ENCODE measurements around the gene PLEKHM3. TPM values are rescaled to one million over a fixed set of nuclear protein-coding genes. Genes with fewer than 3 reads are reported as not detected.

Gene PLEKHM3
- total RNA-seq, 1 experiment from 2014 or later: 8.4 TPM

DNA sequence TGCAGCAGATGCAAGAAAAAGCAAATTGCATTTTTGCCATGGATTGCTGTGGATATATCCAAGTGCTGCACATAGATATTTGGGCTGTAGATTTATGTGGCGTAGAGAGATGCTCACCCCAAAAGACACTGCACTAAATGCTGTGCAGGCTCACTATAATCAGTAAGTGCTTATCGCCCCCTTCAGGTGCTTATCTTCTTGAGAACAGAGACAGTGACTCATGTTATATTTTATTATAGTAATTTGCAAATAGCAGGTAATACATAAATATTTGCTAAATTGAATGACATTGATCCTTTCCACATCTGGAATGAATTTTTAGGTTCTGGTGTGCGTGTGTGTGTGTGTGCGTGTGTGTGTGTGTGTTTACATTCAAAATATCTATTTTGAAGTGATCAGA, 36.8 kb upstream of the PLEKHM3 start:
- DNase-seq: peak in 1 of 2 experiments; percentile 35
- Histone ChIP-seq H3K4me2 (no peak overlapping the region), H3K4me3 (no peak overlapping the region), H3K36me3 (ENCODE audit: low read depth) (no peaks in the 10 kb centered on the region), H4K20me1 (ENCODE audit: insufficient read depth) (no peaks in the 10 kb centered on the region), H3K27me3 (ENCODE audit: insufficient read depth, low read depth) (no peaks in the 10 kb centered on the region), H3K4me1 (replicated peaks; ENCODE audit: insufficient read depth) (peaks cover 8% of the 10 kb centered on the region), H3K9me3 (ENCODE audit: insufficient read depth, low read depth) (no peaks in the 10 kb centered on the region), H3K9me2 (ENCODE audit: insufficient read depth) (no peaks in the 10 kb centered on the region), H3K79me2 (ENCODE audit: low read depth) (no peaks in the 10 kb centered on the region), H3F3A (ENCODE audit: insufficient read depth, low read depth) (no peaks in the 10 kb centered on the region), H3K27ac (no peak overlapping the region), H2AFZ (no peak overlapping the region)
- intact Hi-C loops (cut with micrococcal nuclease; ENCODE audit: unreplicated experiment): loop anchor here (2.0 kb wide), 1 partner anchor 293 kb away; the partner anchor contains the start of gene FZD5
- POLR2A ChIA-PET (ENCODE audit: unreplicated experiment): no interaction called here
- TF ChIP-seq EZH2 (IDR thresholded peaks at IDR 0.05; ENCODE audit: low read depth): no peak
- TF ChIP-seq, protein P1, sequence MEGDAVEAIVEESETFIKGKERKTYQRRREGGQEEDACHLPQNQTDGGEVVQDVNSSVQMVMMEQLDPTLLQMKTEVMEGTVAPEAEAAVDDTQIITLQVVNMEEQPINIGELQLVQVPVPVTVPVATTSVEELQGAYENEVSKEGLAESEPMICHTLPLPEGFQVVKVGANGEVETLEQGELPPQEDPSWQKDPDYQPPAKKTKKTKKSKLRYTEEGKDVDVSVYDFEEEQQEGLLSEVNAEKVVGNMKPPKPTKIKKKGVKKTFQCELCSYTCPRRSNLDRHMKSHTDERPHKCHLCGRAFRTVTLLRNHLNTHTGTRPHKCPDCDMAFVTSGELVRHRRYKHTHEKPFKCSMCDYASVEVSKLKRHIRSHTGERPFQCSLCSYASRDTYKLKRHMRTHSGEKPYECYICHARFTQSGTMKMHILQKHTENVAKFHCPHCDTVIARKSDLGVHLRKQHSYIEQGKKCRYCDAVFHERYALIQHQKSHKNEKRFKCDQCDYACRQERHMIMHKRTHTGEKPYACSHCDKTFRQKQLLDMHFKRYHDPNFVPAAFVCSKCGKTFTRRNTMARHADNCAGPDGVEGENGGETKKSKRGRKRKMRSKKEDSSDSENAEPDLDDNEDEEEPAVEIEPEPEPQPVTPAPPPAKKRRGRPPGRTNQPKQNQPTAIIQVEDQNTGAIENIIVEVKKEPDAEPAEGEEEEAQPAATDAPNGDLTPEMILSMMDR (conservative IDR thresholded peaks at IDR 0.05): peak; percentile 63
- CTCF ChIA-PET: no interaction called here
- no TSS peak for BruUV-seq (replicated peaks)

DNA sequence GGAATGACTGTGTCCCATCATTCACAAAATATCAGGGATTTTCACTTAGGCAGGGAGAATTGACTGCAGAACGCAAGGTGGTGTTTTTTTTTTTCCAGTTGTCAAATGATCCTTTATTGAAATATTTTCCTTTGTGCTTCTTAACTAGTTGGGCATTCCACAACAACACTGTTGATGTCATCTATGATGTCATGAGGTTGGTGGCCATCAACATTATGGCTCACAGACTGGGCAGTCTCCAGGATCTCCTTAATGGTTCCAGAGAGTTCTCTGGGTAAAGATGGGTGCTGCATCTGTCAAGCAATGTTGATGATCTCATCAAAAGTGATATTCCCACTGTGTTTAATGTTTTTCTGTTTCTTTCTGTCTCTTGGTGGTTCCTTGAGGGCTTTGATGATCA, 31.8 kb upstream of the PLEKHM3 start:
- Histone ChIP-seq H4K20me1 (ENCODE audit: insufficient read depth) (no peaks in the 10 kb centered on the region), H3K9me2 (ENCODE audit: insufficient read depth) (no peaks in the 10 kb centered on the region), H3K9me3 (ENCODE audit: insufficient read depth, low read depth) (no peaks in the 10 kb centered on the region), H3K27ac (no peak overlapping the region), H3K79me2 (ENCODE audit: low read depth) (no peaks in the 10 kb centered on the region), H3K36me3 (ENCODE audit: low read depth) (no peaks in the 10 kb centered on the region), H3K4me2 (no peak overlapping the region), H3K4me1 (replicated peaks; ENCODE audit: insufficient read depth) (no peaks in the 10 kb centered on the region), H3K4me3 (no peak overlapping the region), H2AFZ (no peak overlapping the region), H3K27me3 (ENCODE audit: insufficient read depth, low read depth) (no peaks in the 10 kb centered on the region), H3F3A (ENCODE audit: insufficient read depth, low read depth) (no peaks in the 10 kb centered on the region)
- POLR2A ChIA-PET (ENCODE audit: unreplicated experiment): no interaction called here
- intact Hi-C loops (cut with micrococcal nuclease; ENCODE audit: unreplicated experiment): no loop called here
- BruUV-seq (replicated peaks): no TSS peak
- CTCF ChIA-PET: no interaction called here
- TF ChIP-seq, protein P1 (conservative IDR thresholded peaks at IDR 0.05): no peak
- TF ChIP-seq EZH2 (IDR thresholded peaks at IDR 0.05; ENCODE audit: low read depth): no peak
- no peak for DNase-seq

DNA sequence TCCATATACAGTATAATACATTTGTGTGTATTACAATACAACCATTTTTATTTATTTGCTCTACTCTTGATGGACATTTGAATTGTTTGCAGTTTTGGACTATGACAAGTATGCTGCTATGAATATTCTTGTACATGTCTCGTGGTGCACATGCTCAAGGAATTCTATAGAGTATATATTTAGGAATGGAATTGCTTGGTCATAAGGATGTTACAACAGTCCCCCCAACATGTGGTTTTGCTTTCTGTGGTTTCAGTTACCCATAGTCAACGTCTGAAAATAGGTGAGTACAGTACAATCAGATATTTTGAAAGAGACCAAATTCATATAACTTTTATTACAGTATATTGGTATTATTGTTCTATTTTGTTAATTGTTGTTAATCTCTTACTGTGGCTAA, 24.1 kb upstream of the PLEKHM3 start:
- no TSS peak for BruUV-seq (replicated peaks)

More for the DNA sequence above, 24.1 kb upstream of the PLEKHM3 start:
- ChIA-PET POLR2A (ENCODE audit: unreplicated experiment) (no interaction called here), CTCF (no interaction called here)
- Histone ChIP-seq H3K4me2 (no peak overlapping the region), H3K79me2 (ENCODE audit: low read depth) (no peaks in the 10 kb centered on the region), H3K4me1 (replicated peaks; ENCODE audit: insufficient read depth) (no peaks in the 10 kb centered on the region), H2AFZ (no peak overlapping the region), H4K20me1 (ENCODE audit: insufficient read depth) (no peaks in the 10 kb centered on the region), H3K4me3 (no peak overlapping the region), H3K9me3 (ENCODE audit: insufficient read depth, low read depth) (no peaks in the 10 kb centered on the region), H3K9me2 (ENCODE audit: insufficient read depth) (no peaks in the 10 kb centered on the region), H3F3A (ENCODE audit: insufficient read depth, low read depth) (no peaks in the 10 kb centered on the region), H3K27me3 (ENCODE audit: insufficient read depth, low read depth) (no peaks in the 10 kb centered on the region), H3K27ac (no peak overlapping the region), H3K36me3 (ENCODE audit: low read depth) (no peaks in the 10 kb centered on the region)
- TF ChIP-seq EZH2 (IDR thresholded peaks at IDR 0.05; ENCODE audit: low read depth): no peak
- TF ChIP-seq, protein P1 (conservative IDR thresholded peaks at IDR 0.05): no peak
- intact Hi-C loops (cut with micrococcal nuclease; ENCODE audit: unreplicated experiment): no loop called here
- DNase-seq: no peak
